ENCODE data around the gene LUC7L2. TPM values are rescaled to one million over a fixed set of nuclear protein-coding genes. Genes with fewer than 3 reads are reported as not detected.

The LUC7L2 gene
- total and polyA plus RNA-seq, 2 of the 8 experiments (the other 6 are each of a cell fraction or from before 2014, with no cell fraction given), result 22.9 to 67.8 TPM

DNA sequence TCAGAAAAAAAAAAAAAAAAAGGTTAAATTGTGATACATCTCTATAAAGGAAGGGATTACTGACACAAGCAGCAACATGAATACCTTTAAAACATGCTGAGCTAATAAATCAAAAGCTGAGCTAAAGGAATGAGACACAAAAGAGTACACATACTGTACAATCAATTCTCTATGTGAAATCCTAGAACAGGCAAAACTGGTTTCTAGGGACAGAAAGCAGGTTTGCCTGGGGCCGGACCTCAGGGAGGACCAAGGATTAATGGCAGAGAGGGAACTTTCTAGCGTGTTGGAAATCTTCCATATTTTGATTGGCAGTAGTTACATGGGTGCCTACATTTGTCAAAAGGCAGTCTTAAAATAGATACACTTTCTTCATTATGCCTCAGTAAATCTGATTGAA lies 71.3 kb downstream of the LUC7L2 start:
- no peak overlapping the region for H3K23ac ChIP-seq (ENCODE audit: insufficient read length)
- no peak for FAIRE-seq
- no peak overlapping the region for H3K18ac ChIP-seq (ENCODE audit: extremely low read depth, low read length)
- no peak overlapping the region for H3K14ac ChIP-seq (ENCODE audit: insufficient read length)
- H3K79me2 ChIP-seq (ENCODE audit: control insufficient read depth in 1 of 2, insufficient read depth in 2 of 2, low read length in 2 of 2), result no peaks in the 10 kb centered on the region
- no peak overlapping the region for H2BK20ac ChIP-seq (ENCODE audit: low read length)
- H2AFZ ChIP-seq (ENCODE audit: low read length), result no peak overlapping the region
- no peak overlapping the region for H2BK12ac ChIP-seq (ENCODE audit: low read depth, low read length)
- ChIA-PET CTCF (ENCODE audit: partially characterized antibody) (interaction anchor here (0.6 to 2.3 kb wide), 10 partner anchors 8 to 1329 kb away, joined by 3 to 10 read pairs (median 4); no protein-coding TSS in a partner anchor), POLR2A (ENCODE audit: partially characterized antibody) (no interaction called here)
- no peaks in the 10 kb centered on the region for H3K36me3 ChIP-seq (ENCODE audit: control insufficient read depth in 2 of 4, insufficient read depth in 4 of 4, low read length in 3 of 4)
- H2BK120ac ChIP-seq (replicated peaks; ENCODE audit: low read depth, low read length), result no peak overlapping the region
- no peak overlapping the region for H3K56ac ChIP-seq (replicated peaks; ENCODE audit: insufficient read length, low read depth, low read length)
- H3K4ac ChIP-seq (replicated peaks; ENCODE audit: insufficient read length, low read depth, low read length), result no peak overlapping the region
- 86% methylated on average over 2 of the region's 2 CpGs; no CpG with 5 or more reads in 1 of the 2 experiments for WGBS, 2 experiments (ENCODE audit: extremely low coverage in 1 of 2, insufficient coverage in 1 of 2, insufficient read length in 1 of 2, insufficient replicate concordance in 2 of 2, low coverage in 1 of 2, low lambda C conversion rate in 2 of 2, missing lambda C conversion rate in 1 of 2)
- no peaks in the 10 kb centered on the region for H4K20me1 ChIP-seq (replicated peaks in 1 of 2; ENCODE audit: control insufficient read depth in 1 of 2, insufficient read depth in 2 of 2, low read length in 2 of 2)
- H3K4me2 ChIP-seq (ENCODE audit: insufficient read depth in 1 of 2, low read depth in 2 of 2, low read length in 2 of 2), result no peak overlapping the region
- H4K91ac ChIP-seq (replicated peaks; ENCODE audit: insufficient read length, low read length), result no peak overlapping the region
- no peak overlapping the region for H3K9ac ChIP-seq (replicated peaks in 1 of 4; ENCODE audit: extremely low read depth in 1 of 4, low read depth in 3 of 4, low read length in 3 of 4)
- no peak overlapping the region for H4K8ac ChIP-seq (ENCODE audit: extremely low read depth, insufficient read depth, low read length)
- H3K23me2 ChIP-seq (ENCODE audit: low read depth, low read length), result no peaks in the 10 kb centered on the region
- H3K9me3 ChIP-seq (ENCODE audit: insufficient read depth in 2 of 2, low read depth in 1 of 2, low read length in 1 of 2), result no peaks in the 10 kb centered on the region
- no peak overlapping the region for H2AK5ac ChIP-seq (ENCODE audit: low read depth, low read length)
- H3K27ac ChIP-seq (ENCODE audit: low read depth, low read length), result no peak overlapping the region
- no peak for DNase-seq (ENCODE audit: low read depth in 1 of 2, low spot score in 2 of 2)
- no peak overlapping the region for H2BK5ac ChIP-seq (ENCODE audit: low read depth, low read length)
- no peak overlapping the region for H3K4me3 ChIP-seq (ENCODE audit: extremely low read depth in 1 of 4, insufficient read depth in 2 of 4, low read depth in 3 of 4, low read length in 4 of 4)
- no peaks in the 10 kb centered on the region; a peak in 1 of 7 replicates for H3K4me1 ChIP-seq (replicated peaks in 1 of 4; ENCODE audit: control insufficient read depth in 3 of 4, insufficient read depth in 4 of 4, low read length in 3 of 4)
- H3K79me1 ChIP-seq (ENCODE audit: low read depth, low read length), result no peaks in the 10 kb centered on the region
- H4K5ac ChIP-seq (ENCODE audit: insufficient read length, low read depth, low read length), result no peak overlapping the region
- H2BK15ac ChIP-seq (ENCODE audit: low read length), result no peak overlapping the region
- H3K27me3 ChIP-seq (replicated peaks in 1 of 4; ENCODE audit: control insufficient read depth in 3 of 4, extremely low read depth in 1 of 4, insufficient read depth in 3 of 4, low read length in 3 of 4), result no peaks in the 10 kb centered on the region
- TF ChIP-seq TAF1 (IDR thresholded peaks at IDR 0.05; ENCODE audit: low read depth, low read length) (no peak), BACH1 (IDR thresholded peaks at IDR 0.05; ENCODE audit: low read length) (no peak), HDAC6 (IDR thresholded peaks at IDR 0.05; ENCODE audit: low read depth, low read length) (no peak), CTBP2 (IDR thresholded peaks at IDR 0.05; ENCODE audit: borderline replicate concordance, insufficient read depth, insufficient read length, low read length) (no peak), RFX5 (IDR thresholded peaks at IDR 0.05; ENCODE audit: borderline replicate concordance, low read depth, low read length) (no peak), SRF (IDR thresholded peaks at IDR 0.05; ENCODE audit: low read depth, low read length) (no peak), POLR2A (IDR thresholded peaks at IDR 0.05; ENCODE audit: control extremely low read depth in 1 of 2, low read depth in 2 of 2, low read length in 2 of 2) (no peak), CHD1 (IDR thresholded peaks at IDR 0.05; ENCODE audit: low read depth, low read length) (no peak), EGR1 (IDR thresholded peaks at IDR 0.05; ENCODE audit: borderline replicate concordance, low read depth, low read length) (no peak), RBBP5 (IDR thresholded peaks at IDR 0.05; ENCODE audit: borderline replicate concordance, low read depth, low read length) (no peak), TCF12 (IDR thresholded peaks at IDR 0.05; ENCODE audit: low read depth, low read length) (no peak)

Measured in H1 (cell line).